C1 segment of cervical spinal cord (tissue), 14 donors: ENCODE results near the gene OAT.
A peak's percentile ranks its signal among the peaks of the same experiment; 100 is the strongest.

Experiments
- DNase-seq, 14 donors: peaks; one replicate each; lab custom pipeline; 2025; lab: John Stamatoyannopoulos, UW

OAT gene

GRCh38 chr10:124418726-124419501, at the start of gene OAT:
Gene OAT (minus strand): TSS chr10:124418923. CDS start chr10:124412171, 6,752 bp downstream.
- peak; percentile 76 to 94 (median 92) for DNase-seq

GRCh38 chr10:124467165-124467564, 48.4 kb upstream of the OAT start:
- no peak for DNase-seq

- DNase-seq, result no peak
Measured at GRCh38 chr10:124465777-124466488, 47.2 kb upstream of the OAT start.

GRCh38 chr10:124465003-124465776, 46.5 kb upstream of the OAT start:
- no peak for DNase-seq

GRCh38 chr10:124464028-124464965, 45.6 kb upstream of the OAT start:
- no peak for DNase-seq

- no peak for DNase-seq
Measured at GRCh38 chr10:124462348-124462695, 43.6 kb upstream of the OAT start.

- peak; percentile 54 to 90 (median 76) for DNase-seq
Measured at GRCh38 chr10:124461642-124462347, 43.1 kb upstream of the OAT start, which contains the start of gene LHPP. Gene LHPP (plus strand): TSS chr10:124461823. CDS start chr10:124461863, 40 bp downstream.

- DNase-seq, result no peak
Measured at GRCh38 chr10:124460144-124460543, 41.4 kb upstream of the OAT start.

- no peak for DNase-seq
Measured at GRCh38 chr10:124459395-124459794, 40.7 kb upstream of the OAT start.

GRCh38 chr10:124458889-124459288, 40.2 kb upstream of the OAT start:
- no peak for DNase-seq

- DNase-seq, result no peak
Measured at GRCh38 chr10:124458473-124458872, 39.8 kb upstream of the OAT start.

- DNase-seq, result no peak
Measured at GRCh38 chr10:124455441-124455840, 36.7 kb upstream of the OAT start.

GRCh38 chr10:124453960-124454610, 35.4 kb upstream of the OAT start:
- DNase-seq, result no peak

GRCh38 chr10:124451276-124451675, 32.6 kb upstream of the OAT start:
- no peak for DNase-seq

- DNase-seq, result no peak
Measured at GRCh38 chr10:124450783-124451057, 32.0 kb upstream of the OAT start.

GRCh38 chr10:124450012-124450782, 31.5 kb upstream of the OAT start, which contains the start of gene NKX1-2:
Gene NKX1-2 (minus strand): TSS chr10:124450035. CDS start chr10:124449943, 92 bp downstream.
- peak in 7 of 14 donors; percentile 2 to 32 (median 25) for DNase-seq

GRCh38 chr10:124449170-124450011, 30.7 kb upstream of the OAT start:
- no peak for DNase-seq

- DNase-seq, result no peak
Measured at GRCh38 chr10:124448696-124449169, 30.0 kb upstream of the OAT start.
